SK-N-SH (cell line): ENCODE data around the gene GUCA1C. TPM values are rescaled to one million over a fixed set of nuclear protein-coding genes. Genes with fewer than 3 reads are reported as not detected.

ENCODE experiments used
- CTCF ChIA-PET: fragments of 300-600, 350-600 bp; formaldehyde crosslinking; extraction: SDS; loops from one replicate; lab custom pipeline; 2021; lab: Yijun Ruan, JAX
- POLR2A ChIA-PET: fragments of 350-600 bp; sonication (Branson Sonifier 250); formaldehyde crosslinking; extraction: SDS; loops from one replicate; lab custom pipeline; 2020; ENCODE audit warnings: antibody characterized with exemption, inconsistent platforms; lab: Yijun Ruan, JAX
- DNase-seq: peaks from one replicate; pipeline ENCODE4 v3.0.0; 2012
- H2AFZ ChIP-seq: fragments of 200-600 bp; sonication (generic); 2 replicates; pipeline ENCODE4 v1.8.1; 2016; ENCODE audit warnings: antibody characterized with exemption, mild to moderate bottlenecking, low read depth
- H3F3A ChIP-seq: fragments of 200-600 bp; sonication (generic); replicated peaks from 2 replicates; pipeline ENCODE3; 2016; ENCODE audit warnings: antibody characterized with exemption, mild to moderate bottlenecking; ENCODE audit not compliant: insufficient read depth
- H3K27ac ChIP-seq, 2 experiments: fragments of 200-500 bp in 1 of 2; fragments of 200-600 bp in 1 of 2; sonication (Bioruptor generic) in 1 of 2; sonication (generic), shearing (Covaris generic) in 1 of 2; 2 replicates each; pipeline versions ENCODE4 v1.5.1 to v1.6.1; 2014 to 2016; ENCODE audit warnings: low read depth in 2 of 2, inconsistent platforms in 1 of 2, low read length in 1 of 2, mild to moderate bottlenecking in 1 of 2, mixed read lengths in 1 of 2
- H3K27me3 ChIP-seq: fragments of 200-600 bp; sonication (generic), shearing (Covaris generic); 2 replicates; pipeline ENCODE4 v1.6.1; 2016; ENCODE audit warnings: mixed run types; ENCODE audit not compliant: insufficient read depth
- H3K36me3 ChIP-seq, 2 experiments: fragments of 200-500 bp in 1 of 2; fragments of 200-600 bp in 1 of 2; sonication (Bioruptor generic) in 1 of 2; sonication (generic) in 1 of 2; replicated peaks in 1 of 2; 2 replicates each; pipeline versions ENCODE3 to v1.5.1; 2014 to 2016; ENCODE audit warnings: low read length in 1 of 2, mild to moderate bottlenecking in 1 of 2; ENCODE audit not compliant: insufficient read depth in 2 of 2, control insufficient read depth in 1 of 2
- H3K4me1 ChIP-seq, 2 experiments: fragments of 200-500 bp in 1 of 2; fragments of 200-600 bp in 1 of 2; sonication (Bioruptor generic) in 1 of 2; sonication (generic), shearing (Covaris generic) in 1 of 2; 2 replicates each; pipeline versions ENCODE4 v1.5.1 to v1.6.1; 2014 to 2016; ENCODE audit warnings: low read depth in 1 of 2, low read length in 1 of 2, mixed run types in 1 of 2; ENCODE audit not compliant: insufficient read depth in 2 of 2, control insufficient read depth in 1 of 2
- H3K4me2 ChIP-seq: fragments of 200-600 bp; sonication (generic), shearing (Covaris generic); 2 replicates; pipeline ENCODE4 v1.6.1; 2017; ENCODE audit warnings: mixed run types
- H3K4me3 ChIP-seq, 2 experiments: fragments of 200-500 bp in 1 of 2; fragments of 200-600 bp in 1 of 2; sonication (Bioruptor generic) in 1 of 2; sonication (generic), shearing (Covaris generic) in 1 of 2; 2 replicates each; pipeline versions ENCODE4 v1.5.1 to v1.8.1; 2014 to 2016; ENCODE audit warnings: low read depth in 2 of 2, inconsistent platforms in 1 of 2, low read length in 1 of 2, mild to moderate bottlenecking in 1 of 2, mixed read lengths in 1 of 2, moderate library complexity in 1 of 2
- H3K79me2 ChIP-seq: fragments of 200-600 bp; sonication (generic); 2 replicates; pipeline ENCODE4 v1.8.1; 2017; ENCODE audit warnings: mild to moderate bottlenecking; ENCODE audit not compliant: insufficient read depth
- H3K9ac ChIP-seq: fragments of 200-600 bp; sonication (generic); 2 replicates; pipeline ENCODE4 v1.6.1; 2017; ENCODE audit warnings: mixed run types
- H3K9me2 ChIP-seq: fragments of 200-600 bp; sonication (generic); 2 replicates; pipeline ENCODE4 v1.6.1; 2017; ENCODE audit warnings: mixed run types
- H3K9me3 ChIP-seq: fragments of 200-600 bp; sonication (generic); 2 replicates; pipeline ENCODE4 v1.6.1; 2017; ENCODE audit warnings: mixed run types, mild to moderate bottlenecking, moderate library complexity
- H4K20me1 ChIP-seq: fragments of 200-600 bp; sonication (generic); 2 replicates; pipeline ENCODE4 v1.6.1; 2017; ENCODE audit warnings: mild to moderate bottlenecking, mixed run types; ENCODE audit not compliant: insufficient read depth
- CHD2 ChIP-seq: fragments of 150-350 bp; IDR thresholded peaks from 2 replicates; pipeline ENCODE4 v1.6.1; 2018; ENCODE audit warnings: low read length; ENCODE audit not compliant: partially characterized antibody
- CTCF ChIP-seq: fragments of 200-600 bp; sonication (generic); IDR thresholded peaks from 2 replicates; pipeline ENCODE4 v1.6.1; 2017; ENCODE audit warnings: antibody characterized with exemption, mild to moderate bottlenecking, moderate library complexity
- EP300 ChIP-seq, 2 experiments: IDR thresholded peaks; 2 replicates each; pipeline versions ENCODE4 v1.4.0 to v1.6.1; 2012; ENCODE audit warnings: borderline replicate concordance in 1 of 2, low read depth in 1 of 2, low read length in 1 of 2
- FOXM1 ChIP-seq: IDR thresholded peaks from 2 replicates; pipeline ENCODE4 v1.4.0; 2012; ENCODE audit warnings: low read depth, mild to moderate bottlenecking
- GATA2 ChIP-seq: sonication (generic); formaldehyde crosslinking; IDR thresholded peaks from 2 replicates; pipeline ENCODE4 v1.5.0; 2020; ENCODE audit warnings: mild to moderate bottlenecking, missing genetic modification reagents
- JUND ChIP-seq: IDR thresholded peaks from 2 replicates; pipeline ENCODE4 v1.4.0; 2012
- NFIC ChIP-seq: IDR thresholded peaks from 2 replicates; pipeline ENCODE4 v1.4.0; 2012; ENCODE audit warnings: borderline replicate concordance
- PBX3 ChIP-seq: IDR thresholded peaks from 2 replicates; pipeline ENCODE4; 2012
- RAD21 ChIP-seq: IDR thresholded peaks from 2 replicates; pipeline ENCODE4 v1.6.1; 2012; ENCODE audit warnings: mild to moderate bottlenecking, low read length
- REST ChIP-seq: IDR thresholded peaks from 2 replicates; pipeline ENCODE4 v1.6.1; 2012; ENCODE audit warnings: mild to moderate bottlenecking, low read depth, low read length, moderate library complexity
- RFX5 ChIP-seq: IDR thresholded peaks from 2 replicates; pipeline ENCODE4 v1.6.1; 2012; ENCODE audit warnings: mild to moderate bottlenecking, improper control_type of control experiment, low read length
- RXRA ChIP-seq: IDR thresholded peaks from 2 replicates; pipeline ENCODE4 v1.4.0; 2012; ENCODE audit warnings: low read depth, mild to moderate bottlenecking, borderline replicate concordance
- SMC3 ChIP-seq: IDR thresholded peaks from 2 replicates; pipeline ENCODE4 v1.6.1; 2012; ENCODE audit warnings: low read depth, low read length, improper control_type of control experiment
- TAF1 ChIP-seq: IDR thresholded peaks from 2 replicates; pipeline ENCODE4 v1.6.1; 2012; ENCODE audit warnings: low read depth, mild to moderate bottlenecking, low read length, moderate library complexity, borderline replicate concordance
- TEAD4 ChIP-seq: IDR thresholded peaks from 2 replicates; pipeline ENCODE4 v1.4.0; 2012; ENCODE audit warnings: mild to moderate bottlenecking, borderline replicate concordance; ENCODE audit not compliant: insufficient read depth
- USF2 ChIP-seq: fragments of 150-350 bp; IDR thresholded peaks from 2 replicates; pipeline ENCODE4 v1.6.1; 2017; ENCODE audit warnings: antibody characterized with exemption, low read length, low read depth, borderline replicate concordance
- whole genome bisulfite sequencing: methylation state at CpG from one replicate; pipeline ENCODE4 v1.1.6; 2017; ENCODE audit warnings: low lambda C conversion rate; 5-methylcytosine and 5-hydroxymethylcytosine counted together
- polyA plus RNA-seq, 3 experiments: library from polyadenylated mRNA; depleted of rRNA; stranded (reverse); fragments of >200 nt; gene quantifications; 2 replicates each; pipeline ENCODE4 v1.2.3, GENCODE V29; 2012

GUCA1C gene
- polyA plus RNA-seq, 1 of the 3 experiments (the other 2 are of a cell fraction): not detected

GRCh38 chr3:108879915-108880314 lies 73.8 kb downstream of the GUCA1C start (continued):
- no peak for TF ChIP-seq CTCF
- no peak for TF ChIP-seq REST
- no peak for TF ChIP-seq TAF1
- TF ChIP-seq PBX3: no peak
- TF ChIP-seq JUND: no peak

- POLR2A ChIA-PET: no interaction called here
- no peak overlapping the region for H3K4me2 ChIP-seq
- no peak overlapping the region for H3K4me3 ChIP-seq
- no peak overlapping the region for H3K27ac ChIP-seq
- no peaks in the 10 kb centered on the region for H3K36me3 ChIP-seq
- no peak overlapping the region for H3K9ac ChIP-seq
- H3F3A ChIP-seq: no peaks in the 10 kb centered on the region
- H3K9me2 ChIP-seq: no peaks in the 10 kb centered on the region
- H3K79me2 ChIP-seq: no peaks in the 10 kb centered on the region
- no peaks in the 10 kb centered on the region; the same call in 1 of the 2 replicates for H3K27me3 ChIP-seq
- no peaks in the 10 kb centered on the region for H4K20me1 ChIP-seq
- TF ChIP-seq RXRA: no peak
- TF ChIP-seq SMC3: no peak
- no peak for TF ChIP-seq CTCF
- TF ChIP-seq FOXM1: no peak
- TF ChIP-seq GATA2: no peak
- TF ChIP-seq REST: no peak
- no peak for TF ChIP-seq USF2
- TF ChIP-seq TEAD4: no peak
- no peak for TF ChIP-seq CHD2
- no peak for TF ChIP-seq RAD21
- TF ChIP-seq NFIC: no peak
- no peak for TF ChIP-seq RFX5
- TF ChIP-seq EP300 (IDR thresholded peaks at IDR 0.05; ENCODE audit: borderline replicate concordance in 1 of 2, low read depth in 1 of 2, low read length in 1 of 2): no peak
- DNase-seq: no peak
- WGBS: 11% methylated on average over 1 of the region's 1 CpG
- H3K4me1 ChIP-seq: no peaks in the 10 kb centered on the region; a peak in 1 of 4 replicates
- CTCF ChIA-PET: no interaction called here
- H2AFZ ChIP-seq: no peak overlapping the region
- no peaks in the 10 kb centered on the region for H3K9me3 ChIP-seq
These were observed 75.8 kb downstream of the GUCA1C start for GRCh38 chr3:108877901-108878300.
